GM18502 (cell line): ENCODE results near the gene HOXB2.
"Not testable (repeated sequence)": the region's sequence is repeated elsewhere in the genome, so short reads cannot be mapped to it uniquely, and the experiment has no call there.

ENCODE experiments used
- ATAC-seq: cut with Tn5 transposase; IDR thresholded peaks from one replicate; pipeline ENCODE4 v1.9.1; 2021; ENCODE audit warnings: mild to moderate bottlenecking; ENCODE audit not compliant: unreplicated experiment, poor library complexity

Gene HOXB2

DNA sequence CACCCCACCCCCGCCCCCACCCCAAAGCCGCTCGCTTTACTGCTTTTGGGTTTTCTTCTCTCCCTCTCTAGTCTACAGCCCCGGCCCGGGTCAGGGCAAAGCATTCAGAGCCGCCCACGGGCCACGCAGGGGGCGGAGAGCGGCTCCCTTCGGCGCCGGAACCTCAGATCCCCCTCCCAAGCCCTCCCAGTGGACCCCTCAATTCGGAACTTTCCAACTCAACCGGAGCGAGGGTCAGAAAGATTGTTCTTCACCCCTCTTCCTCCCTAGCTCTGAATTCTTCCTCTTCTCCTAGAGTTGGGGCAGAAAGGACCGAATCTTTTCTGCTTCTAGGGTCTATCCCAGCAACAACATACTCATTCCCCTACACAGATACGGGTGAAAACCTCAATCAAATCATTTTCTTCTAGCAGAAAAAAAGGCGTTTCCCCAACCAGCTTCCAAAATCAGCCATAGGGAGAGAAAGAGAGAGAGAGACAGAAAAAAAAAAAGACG lies 1.0 kb downstream of the HOXB2 start:
- peak; percentile 24 for ATAC-seq

DNA sequence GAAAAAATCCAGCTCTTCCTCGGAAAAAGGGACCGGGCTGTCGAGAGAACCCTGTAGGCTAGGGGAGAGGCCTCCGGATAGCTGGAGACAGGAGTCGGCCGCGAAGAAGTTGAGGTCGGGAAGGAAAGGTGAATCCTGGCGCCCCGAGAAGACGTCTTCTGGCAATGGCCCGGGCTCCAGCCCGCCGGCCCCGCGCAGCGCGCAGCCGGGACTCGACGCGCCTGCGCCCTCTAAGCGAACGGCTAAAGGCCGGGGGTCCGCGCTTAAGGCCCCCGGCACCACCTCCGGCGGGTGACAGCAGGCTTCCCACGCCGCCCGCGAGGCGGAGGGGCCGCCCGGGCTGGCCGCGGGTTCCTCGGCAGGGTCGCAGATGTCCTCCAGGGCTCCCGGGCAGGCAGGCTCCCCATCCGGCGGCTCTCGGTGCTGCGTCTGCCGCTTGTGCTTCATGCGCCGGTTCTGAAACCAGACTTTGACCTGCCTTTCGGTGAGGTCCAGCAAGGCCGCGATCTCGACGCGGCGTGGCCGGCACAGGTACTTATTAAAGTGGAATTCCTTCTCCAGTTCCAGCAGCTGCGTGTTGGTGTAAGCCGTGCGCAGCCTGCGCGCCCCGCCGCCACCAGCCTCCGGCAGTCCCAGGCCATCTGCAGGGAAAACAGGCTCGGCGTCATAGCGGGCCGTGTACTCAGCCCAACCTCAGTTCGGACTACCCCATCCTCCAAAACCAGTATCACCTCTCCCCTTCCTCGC lies 1.6 kb downstream of the HOXB2 start:
- ATAC-seq: peak; percentile 54

- no peak for ATAC-seq
Measured at GRCh38 chr17:48542698-48543106, 2.2 kb downstream of the HOXB2 start.

- no peak for ATAC-seq
Measured at GRCh38 chr17:48542114-48542656, 2.7 kb downstream of the HOXB2 start.

GRCh38 chr17:48541577-48542113 lies 3.3 kb downstream of the HOXB2 start:
- no peak for ATAC-seq

- no peak for ATAC-seq
Measured at GRCh38 chr17:48541036-48541576, 3.8 kb downstream of the HOXB2 start.

GRCh38 chr17:48540213-48540612 lies 4.7 kb downstream of the HOXB2 start:
- ATAC-seq: no peak

- no peak for ATAC-seq
Measured at GRCh38 chr17:48539177-48539576, 5.7 kb downstream of the HOXB2 start.

GRCh38 chr17:48537316-48537715 lies 7.6 kb downstream of the HOXB2 start:
- no peak for ATAC-seq

DNA sequence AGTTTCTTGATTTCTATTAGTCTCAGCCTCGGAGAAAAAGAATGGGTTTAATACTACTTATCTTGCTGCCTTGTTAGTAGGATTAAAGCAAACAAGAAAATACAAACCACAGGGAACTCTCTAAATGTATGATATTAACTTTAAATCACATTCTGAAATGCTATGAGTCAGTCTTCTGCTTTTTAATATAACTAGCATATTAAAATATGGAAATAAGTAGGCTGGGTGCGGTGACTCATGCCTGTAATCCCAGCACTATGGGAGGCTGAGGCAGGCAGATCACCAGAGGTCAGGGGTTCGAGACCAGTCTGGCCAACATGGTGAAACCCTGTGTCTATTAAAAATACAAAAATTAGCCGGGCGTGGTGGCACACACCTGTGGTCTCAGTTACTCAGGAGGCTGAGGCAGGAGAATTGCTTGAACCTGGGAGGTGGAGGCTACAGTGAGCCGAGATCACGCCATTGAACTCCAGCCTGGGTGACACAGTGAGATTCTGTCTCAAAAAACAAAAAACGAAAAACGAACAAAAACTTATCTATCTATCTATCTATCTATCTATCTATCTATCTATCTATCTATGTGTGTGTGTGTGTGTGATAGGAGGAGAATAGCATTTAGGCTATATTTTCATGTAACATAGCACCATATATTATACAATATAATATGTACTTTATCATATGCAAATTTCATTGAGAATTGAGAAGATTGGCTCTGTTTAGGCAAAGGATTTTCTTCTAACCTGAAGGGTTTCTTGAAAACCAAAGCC lies 8.9 kb downstream of the HOXB2 start:
- ATAC-seq: not testable (repeated sequence)

- ATAC-seq: no peak
Measured at GRCh38 chr17:48532261-48532660, 12.6 kb downstream of the HOXB2 start.

DNA sequence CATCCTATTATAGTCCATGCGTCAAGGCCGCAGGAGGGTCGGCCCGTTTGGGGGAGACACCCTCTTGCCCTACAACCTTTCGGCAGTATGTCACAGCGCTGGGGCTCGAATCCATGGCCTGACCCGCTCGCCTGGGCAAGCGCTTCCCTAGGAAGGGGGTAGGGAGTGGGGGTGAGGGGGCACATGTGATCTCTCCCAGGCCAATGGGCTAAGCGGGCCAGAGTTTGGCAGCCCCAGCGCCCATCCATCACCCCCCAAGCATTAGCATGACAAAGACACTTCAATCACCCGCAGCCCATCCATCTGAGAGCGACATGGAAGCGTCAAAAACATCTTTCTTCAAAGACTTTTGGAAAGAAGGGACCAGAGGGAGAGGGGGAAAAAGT lies 14.0 kb downstream of the HOXB2 start, which contains the start of gene HOXB1:
TSS of gene HOXB1 (minus strand) at position 125 of the 386 bp plus-strand sequence. CDS start at position 18, 107 bp downstream.
- ATAC-seq: no peak

DNA sequence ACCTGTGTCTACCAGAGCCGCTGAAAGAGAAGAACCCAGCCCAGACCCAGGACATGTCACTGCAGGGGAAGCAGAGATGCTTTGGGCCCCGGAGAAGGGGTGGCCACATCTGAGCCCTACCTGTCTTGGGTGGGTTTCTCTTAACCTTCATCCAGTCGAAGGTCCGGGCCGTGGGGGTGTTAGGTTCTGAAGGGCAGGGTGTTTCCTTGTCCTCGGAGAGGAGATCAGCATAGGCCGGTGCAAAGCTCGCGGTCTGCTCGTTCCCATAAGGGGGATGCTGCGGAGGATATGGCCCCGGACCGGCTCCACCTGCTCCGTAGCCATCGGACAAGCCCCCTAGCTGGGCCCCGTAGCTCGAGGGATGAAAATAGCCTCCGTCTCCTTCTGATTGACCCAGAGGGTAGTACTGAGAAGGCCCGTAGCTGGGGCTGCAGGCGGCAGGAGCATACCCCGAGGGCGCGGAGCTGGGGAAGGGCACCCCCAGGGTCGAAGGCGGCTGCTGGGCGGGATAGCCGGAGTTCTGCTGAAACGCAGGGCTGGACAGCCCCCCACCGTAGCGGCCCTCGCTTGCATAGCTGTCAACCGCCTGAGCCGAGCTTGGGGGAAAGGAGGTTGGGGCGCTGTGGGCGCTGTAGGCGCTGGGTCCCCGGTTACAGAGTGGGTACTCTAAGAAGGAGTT lies 14.6 kb downstream of the HOXB2 start:
- no peak for ATAC-seq

- ATAC-seq: no peak
Measured at GRCh38 chr17:48529683-48530009, 15.3 kb downstream of the HOXB2 start.

- ATAC-seq: no peak
Measured at GRCh38 chr17:48528936-48529682, 15.8 kb downstream of the HOXB2 start.

GRCh38 chr17:48528153-48528935 lies 16.6 kb downstream of the HOXB2 start:
- ATAC-seq: no peak

- no peak for ATAC-seq
Measured at GRCh38 chr17:48527547-48527932, 17.4 kb downstream of the HOXB2 start.

- no peak for ATAC-seq
Measured at GRCh38 chr17:48526608-48527546, 18.0 kb downstream of the HOXB2 start.
